ENCODE results near the gene SMARCC1.

Gene SMARCC1

GRCh38 chr3:47592066-47592795 lies 189.5 kb downstream of the SMARCC1 start:
- H3K9me3 ChIP-seq, result no peaks in the 10 kb centered on the region
- H3K36me3 ChIP-seq, result peaks cover 20% of the 10 kb centered on the region
- TF ChIP-seq CTCF (IDR thresholded peaks at IDR 0.05; ENCODE audit: low read depth, low read length), result no peak
- no peaks in the 10 kb centered on the region for H3K27me3 ChIP-seq
- no peak overlapping the region for H3K4me3 ChIP-seq (ENCODE audit: low read depth, low read length)
- no peak for DNase-seq
- no peaks in the 10 kb centered on the region for H3K4me1 ChIP-seq

- H3K36me3 ChIP-seq, result peaks cover 20% of the 10 kb centered on the region
- H3K27me3 ChIP-seq, result no peaks in the 10 kb centered on the region
Observed at GRCh38 chr3:47590216-47590615, 191.5 kb downstream of the SMARCC1 start.

GRCh38 chr3:47588587-47588986 lies 193.1 kb downstream of the SMARCC1 start:
- Histone ChIP-seq H3K27me3 (no peaks in the 10 kb centered on the region), H3K9me3 (no peaks in the 10 kb centered on the region), H3K4me1 (no peaks in the 10 kb centered on the region), H3K36me3 (peaks cover 20% of the 10 kb centered on the region), H3K4me3 (ENCODE audit: low read depth, low read length) (no peak overlapping the region)
- DNase-seq, result no peak
- TF ChIP-seq CTCF (IDR thresholded peaks at IDR 0.05; ENCODE audit: low read depth, low read length), result no peak

More at GRCh38 chr3:47590216-47590615, 191.5 kb downstream of the SMARCC1 start:
- no peaks in the 10 kb centered on the region for H3K9me3 ChIP-seq
- TF ChIP-seq CTCF (IDR thresholded peaks at IDR 0.05; ENCODE audit: low read depth, low read length), result no peak
- no peak for DNase-seq
- no peak overlapping the region for H3K4me3 ChIP-seq (ENCODE audit: low read depth, low read length)
- no peaks in the 10 kb centered on the region for H3K4me1 ChIP-seq

- Histone ChIP-seq H3K4me1 (no peaks in the 10 kb centered on the region), H3K36me3 (peaks cover 20% of the 10 kb centered on the region), H3K9me3 (no peaks in the 10 kb centered on the region), H3K27me3 (no peaks in the 10 kb centered on the region), H3K4me3 (ENCODE audit: low read depth, low read length) (no peak overlapping the region)
- no peak for TF ChIP-seq CTCF (IDR thresholded peaks at IDR 0.05; ENCODE audit: low read depth, low read length)
- no peak for DNase-seq
Observed at GRCh38 chr3:47588053-47588452, 193.6 kb downstream of the SMARCC1 start.

GRCh38 chr3:47586746-47587145 lies 194.9 kb downstream of the SMARCC1 start:
- no peak for DNase-seq
- H3K36me3 ChIP-seq, result peaks cover 20% of the 10 kb centered on the region
- no peak for TF ChIP-seq CTCF (IDR thresholded peaks at IDR 0.05; ENCODE audit: low read depth, low read length)
- H3K4me3 ChIP-seq (ENCODE audit: low read depth, low read length), result no peak overlapping the region
- no peaks in the 10 kb centered on the region for H3K27me3 ChIP-seq
- H3K9me3 ChIP-seq, result no peaks in the 10 kb centered on the region
- no peaks in the 10 kb centered on the region for H3K4me1 ChIP-seq

GRCh38 chr3:47583320-47584075 lies 198.2 kb downstream of the SMARCC1 start:
- peaks cover 6% of the 10 kb centered on the region for H3K36me3 ChIP-seq
- no peak for DNase-seq
- no peaks in the 10 kb centered on the region for H3K4me1 ChIP-seq
- no peak for TF ChIP-seq CTCF (IDR thresholded peaks at IDR 0.05; ENCODE audit: low read depth, low read length)
- H3K9me3 ChIP-seq, result no peaks in the 10 kb centered on the region
- H3K4me3 ChIP-seq (ENCODE audit: low read depth, low read length), result no peak overlapping the region
- peaks cover 11% of the 10 kb centered on the region for H3K27me3 ChIP-seq
